Memory B cell (primary cell): ENCODE results near the gene TCF7.
A peak's percentile ranks its signal among the peaks of the same experiment; 100 is the strongest.
"Not testable (repeated sequence)": the region's sequence is repeated elsewhere in the genome, so short reads cannot be mapped to it uniquely, and the experiment has no call there.

Experiments used
- ATAC-seq: fragments of 150-1000 bp; cut with Tn5 transposase; 2 replicates; pipeline ENCODE4 v1.10.0; 2021; ENCODE audit warnings: low read depth, mild to moderate bottlenecking, moderate library complexity
- DNase-seq, 2 donors: peaks; one replicate each; pipeline ENCODE4 v3.0.0; 2022; ENCODE audit warnings: low spot score in 2 of 2
- H3K27ac Mint-ChIP-seq: one replicate; pipeline ENCODE4 v1.8.0; 2022; ENCODE audit warnings: mild to moderate bottlenecking, moderate library complexity, mixed read lengths
- H3K27me3 Mint-ChIP-seq: one replicate; pipeline ENCODE4 v1.8.0; 2022; ENCODE audit warnings: mixed read lengths
- H3K36me3 Mint-ChIP-seq: one replicate; pipeline ENCODE4 v1.8.0; 2022; ENCODE audit warnings: mild to moderate bottlenecking, mixed read lengths
- H3K4me1 Mint-ChIP-seq: one replicate; pipeline ENCODE4 v1.8.0; 2022; ENCODE audit warnings: mixed read lengths
- H3K4me3 Mint-ChIP-seq: one replicate; pipeline ENCODE4 v1.8.0; 2022; ENCODE audit warnings: mild to moderate bottlenecking, moderate library complexity, mixed read lengths
- H3K9me3 Mint-ChIP-seq: one replicate; pipeline ENCODE4 v1.8.0; 2022; ENCODE audit warnings: mixed read lengths

The TCF7 gene

DNA sequence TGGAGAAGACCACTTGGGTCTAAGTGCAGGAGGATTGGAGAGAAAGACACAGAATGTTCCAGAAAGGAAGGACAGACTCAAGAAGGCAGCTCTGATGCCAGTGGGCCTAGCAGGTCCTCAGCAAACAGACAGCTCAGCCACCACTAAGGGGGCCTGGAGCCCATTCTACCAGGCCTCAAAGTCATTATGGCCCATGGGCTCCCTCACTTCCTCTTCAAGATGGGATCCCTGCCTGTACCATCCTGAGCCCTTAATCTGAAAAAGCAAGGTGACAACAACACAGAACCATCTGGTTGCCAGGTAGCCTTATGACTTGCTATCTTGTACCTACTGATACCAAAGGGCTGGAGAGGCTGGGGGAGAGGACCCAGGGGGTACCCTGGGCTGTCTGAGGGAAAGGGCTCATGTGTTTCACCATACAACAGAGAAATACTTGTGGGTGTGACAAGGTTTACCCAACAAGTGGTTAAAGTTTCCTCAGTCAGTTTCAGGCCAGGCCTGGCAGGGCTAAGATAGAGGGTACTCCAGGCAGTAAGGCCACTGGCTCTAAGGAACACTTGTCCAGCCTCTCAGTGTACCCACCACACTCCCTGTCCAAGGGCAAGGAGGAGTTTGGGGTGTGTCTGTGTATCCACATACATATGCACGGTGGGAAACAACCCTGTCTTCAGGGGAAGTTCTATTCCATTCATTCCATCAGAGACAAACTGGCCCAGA lies 30.7 kb downstream of the TCF7 start:
- peaks cover 19% of the 10 kb centered on the region for H3K4me1 Mint-ChIP-seq
- peak overlapping the region; percentile 60 for H3K27ac Mint-ChIP-seq
- no peaks in the 10 kb centered on the region for H3K27me3 Mint-ChIP-seq
- DNase-seq (no peak), ATAC-seq (no peak)
- peaks cover 15% of the 10 kb centered on the region for H3K36me3 Mint-ChIP-seq
- H3K4me3 Mint-ChIP-seq = no peak overlapping the region
- H3K9me3 Mint-ChIP-seq = no peaks in the 10 kb centered on the region

DNA sequence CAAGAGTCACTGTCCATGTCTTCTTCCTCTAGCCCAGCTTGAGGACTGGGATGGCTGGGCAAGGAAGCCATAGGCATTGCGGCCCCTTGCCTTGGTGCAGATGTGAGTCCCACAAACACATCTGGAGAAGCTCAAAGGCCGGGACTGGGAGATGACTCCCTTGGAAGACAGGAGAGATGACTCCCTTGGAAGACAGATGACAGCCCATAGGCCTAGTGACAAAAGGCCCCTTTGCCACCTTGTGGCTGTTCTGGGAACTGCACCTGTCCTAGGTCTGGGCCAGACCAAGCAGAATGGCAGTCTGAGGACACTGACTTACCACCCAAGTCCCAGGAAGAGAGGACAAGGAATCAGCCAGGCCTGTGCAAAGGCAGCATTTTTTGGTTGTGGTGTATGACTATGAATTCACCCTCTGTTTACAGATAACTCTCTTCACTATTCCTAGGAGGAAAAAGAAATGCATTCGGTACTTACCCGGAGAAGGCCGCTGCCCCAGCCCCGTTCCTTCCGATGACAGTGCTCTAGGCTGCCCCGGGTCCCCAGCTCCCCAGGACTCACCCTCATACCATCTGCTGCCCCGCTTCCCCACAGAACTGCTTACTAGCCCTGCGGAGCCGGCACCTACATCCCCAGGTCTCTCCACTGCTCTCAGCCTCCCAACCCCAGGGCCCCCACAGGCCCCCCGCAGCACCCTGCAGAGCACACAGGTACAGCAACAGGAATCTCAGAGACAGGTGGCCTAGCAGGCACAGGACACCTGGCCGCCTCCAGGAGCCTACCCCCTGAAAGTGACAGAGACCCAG lies 31.5 kb downstream of the TCF7 start:
- peak; percentile 84 for ATAC-seq
- Mint-ChIP-seq H3K27me3 (no peaks in the 10 kb centered on the region), H3K4me1 (peaks cover 12% of the 10 kb centered on the region), H3K27ac (peak overlapping the region; percentile 60), H3K9me3 (no peaks in the 10 kb centered on the region), H3K36me3 (peaks cover 15% of the 10 kb centered on the region), H3K4me3 (no peak overlapping the region)
- peak; percentile 86 to 89 for DNase-seq

DNA sequence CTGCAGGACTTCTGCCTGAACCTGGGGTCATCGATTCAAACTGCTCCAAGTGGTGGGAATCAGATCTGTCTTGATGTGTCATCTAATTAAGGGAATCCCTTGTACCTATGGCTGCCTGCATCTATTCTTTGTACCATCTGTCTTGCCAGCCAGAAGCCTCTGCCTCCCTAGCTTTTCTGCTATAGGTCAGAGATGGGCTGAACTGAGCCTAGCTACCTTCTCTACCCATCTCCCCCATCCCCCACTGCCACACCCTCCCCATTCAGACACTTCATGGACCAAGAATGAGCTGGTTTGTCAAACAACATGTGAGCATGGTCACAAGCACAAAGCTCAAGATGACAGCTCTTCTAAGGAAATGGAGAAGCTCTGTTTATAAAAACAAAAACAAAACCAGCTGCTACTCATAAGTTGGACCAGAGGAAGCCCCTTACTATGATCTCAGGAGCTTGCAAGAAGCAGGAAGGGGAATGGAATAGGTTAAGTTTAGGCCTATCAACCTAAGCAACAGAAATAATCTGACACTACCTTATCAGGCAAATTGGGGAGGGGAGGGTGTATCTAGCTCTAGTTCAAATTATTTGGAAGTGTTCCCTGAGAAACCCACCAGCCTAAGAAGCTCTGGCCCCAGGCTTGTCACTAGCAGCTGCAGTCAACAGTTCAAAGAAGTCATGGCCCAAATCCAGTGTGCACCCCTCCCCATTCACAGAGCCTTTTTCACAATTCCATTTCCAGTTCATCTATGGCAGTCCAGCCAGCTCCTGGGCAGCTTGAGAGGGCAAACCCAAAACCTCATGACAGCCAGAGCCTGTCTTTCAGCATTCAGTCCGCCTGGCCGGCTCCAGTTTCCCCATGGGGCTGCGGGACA lies 32.4 kb downstream of the TCF7 start:
- Mint-ChIP-seq H3K27me3 (no peaks in the 10 kb centered on the region), H3K9me3 (no peaks in the 10 kb centered on the region), H3K27ac (peak overlapping the region; percentile 73), H3K4me1 (peaks cover 12% of the 10 kb centered on the region), H3K36me3 (peaks cover 15% of the 10 kb centered on the region), H3K4me3 (no peak overlapping the region)
- no peak for ATAC-seq
- no peak for DNase-seq

DNA sequence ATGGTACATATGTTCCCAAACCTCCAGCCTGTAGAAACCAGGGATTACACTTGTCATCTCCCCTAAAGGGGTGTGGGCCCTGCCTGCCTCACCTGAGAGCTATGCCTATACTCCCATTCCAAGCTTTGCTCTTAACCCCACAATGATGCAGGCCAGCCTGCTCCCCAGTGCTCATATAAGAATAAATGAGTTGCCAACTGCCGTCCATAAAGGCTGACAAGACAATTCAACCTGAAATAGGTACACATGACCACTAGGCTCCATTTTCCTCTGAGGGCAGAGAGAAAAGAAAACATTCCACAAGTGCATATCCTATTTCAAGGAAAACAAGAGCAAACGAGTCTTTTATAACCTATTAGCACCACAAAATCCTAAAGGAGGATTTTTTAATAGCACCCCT lies 33.8 kb downstream of the TCF7 start:
- peaks cover 14% of the 10 kb centered on the region for H3K4me1 Mint-ChIP-seq
- no peak for ATAC-seq
- no peaks in the 10 kb centered on the region for H3K27me3 Mint-ChIP-seq
- H3K36me3 Mint-ChIP-seq = peaks cover 22% of the 10 kb centered on the region
- H3K9me3 Mint-ChIP-seq = no peaks in the 10 kb centered on the region
- no peak for DNase-seq
- H3K27ac Mint-ChIP-seq = no peak overlapping the region
- H3K4me3 Mint-ChIP-seq = no peak overlapping the region

DNA sequence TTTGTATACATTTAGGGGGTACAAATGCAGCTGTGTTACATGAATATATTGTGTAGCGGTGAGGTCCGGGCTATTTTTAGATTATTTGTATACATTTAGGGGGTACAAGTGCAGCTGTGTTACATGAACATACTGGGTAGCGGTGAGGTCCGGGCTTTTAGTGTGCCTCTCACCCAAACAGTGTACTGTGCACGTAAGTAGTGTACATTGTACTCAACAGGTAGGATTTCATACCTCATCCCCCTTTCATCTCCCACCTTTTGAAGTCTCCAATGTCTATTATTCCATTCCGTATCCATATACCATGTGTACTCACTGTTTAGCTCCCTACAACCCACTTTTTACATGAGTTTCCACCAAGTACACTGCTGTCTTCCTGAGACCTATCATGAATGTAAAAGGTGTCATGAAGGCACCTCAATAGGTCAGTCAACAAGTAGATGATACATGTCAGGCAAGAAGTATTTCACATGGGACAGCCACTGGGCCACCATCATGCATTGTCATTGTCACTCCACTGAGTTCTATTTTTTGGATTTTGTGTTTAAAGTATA lies 34.6 kb downstream of the TCF7 start:
- H3K4me1 Mint-ChIP-seq = peaks cover 14% of the 10 kb centered on the region
- H3K9me3 Mint-ChIP-seq = no peaks in the 10 kb centered on the region
- DNase-seq (no peak), ATAC-seq (no peak)
- H3K36me3 Mint-ChIP-seq = peaks cover 22% of the 10 kb centered on the region
- no peak overlapping the region for H3K4me3 Mint-ChIP-seq
- no peaks in the 10 kb centered on the region for H3K27me3 Mint-ChIP-seq
- H3K27ac Mint-ChIP-seq = no peak overlapping the region

DNA sequence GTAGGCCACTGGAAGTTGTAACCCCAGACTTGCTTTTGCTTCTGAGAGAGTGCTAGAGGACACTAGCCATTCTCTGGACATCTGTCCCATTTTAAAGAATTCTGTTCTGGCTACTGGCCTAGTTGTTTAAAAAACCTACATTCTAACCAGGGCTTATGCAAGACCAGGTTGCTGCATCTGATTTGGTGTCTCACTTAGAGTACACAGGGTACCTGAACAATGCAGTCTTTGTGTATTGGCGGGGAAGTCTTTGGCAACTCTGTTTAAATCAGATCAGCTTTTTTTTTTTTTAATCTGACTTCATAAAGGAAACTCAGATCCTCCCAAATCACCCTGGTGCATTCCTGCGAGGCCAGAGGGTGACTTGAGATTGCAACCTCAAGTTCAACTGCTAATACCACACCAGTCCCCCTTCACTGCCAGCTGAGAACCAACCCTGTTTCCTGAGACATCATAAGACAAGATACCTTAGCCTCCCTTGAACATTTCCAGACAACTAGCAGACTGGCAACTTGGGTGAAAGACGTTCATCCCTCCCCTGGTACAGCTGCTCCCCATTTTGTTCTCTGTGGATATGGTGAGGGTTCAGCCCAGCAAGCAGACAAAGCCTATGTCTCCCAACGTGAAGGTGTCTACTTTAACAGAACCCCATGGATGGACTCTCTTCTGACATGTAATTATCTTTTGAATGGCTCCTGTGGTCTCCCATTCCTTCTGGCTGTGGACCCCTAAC lies 35.3 kb downstream of the TCF7 start:
- peak overlapping the region; percentile 64 for H3K27ac Mint-ChIP-seq
- ATAC-seq (no peak), DNase-seq (no peak)
- H3K9me3 Mint-ChIP-seq = no peaks in the 10 kb centered on the region
- H3K36me3 Mint-ChIP-seq = peaks cover 22% of the 10 kb centered on the region
- H3K4me1 Mint-ChIP-seq = peaks cover 12% of the 10 kb centered on the region
- H3K27me3 Mint-ChIP-seq = no peaks in the 10 kb centered on the region
- no peak overlapping the region for H3K4me3 Mint-ChIP-seq

DNA sequence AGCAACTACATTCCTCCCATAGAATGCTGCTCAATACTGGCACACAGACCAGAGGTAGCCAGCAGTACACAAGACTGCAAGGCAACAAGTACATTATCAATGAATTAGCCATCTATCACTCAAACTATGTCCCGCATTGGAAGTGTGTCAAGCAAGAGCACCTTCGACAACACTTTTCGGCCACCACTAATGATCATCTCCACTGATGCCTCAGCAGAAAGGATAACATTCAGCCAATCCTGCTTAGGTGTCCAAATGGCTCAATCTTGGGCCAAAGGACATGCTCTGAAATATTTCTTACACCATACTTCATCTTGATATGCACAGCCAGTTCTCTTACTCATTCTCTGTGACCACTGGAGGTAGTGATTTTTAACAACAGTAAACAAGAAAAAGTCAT lies 37.2 kb downstream of the TCF7 start:
- peaks cover 33% of the 10 kb centered on the region for H3K36me3 Mint-ChIP-seq
- peak overlapping the region; percentile 70 for H3K27ac Mint-ChIP-seq
- no peak for ATAC-seq
- H3K4me3 Mint-ChIP-seq = no peak overlapping the region
- DNase-seq = no peak
- no peaks in the 10 kb centered on the region for H3K27me3 Mint-ChIP-seq
- H3K4me1 Mint-ChIP-seq = peaks cover 10% of the 10 kb centered on the region
- no peaks in the 10 kb centered on the region for H3K9me3 Mint-ChIP-seq

DNA sequence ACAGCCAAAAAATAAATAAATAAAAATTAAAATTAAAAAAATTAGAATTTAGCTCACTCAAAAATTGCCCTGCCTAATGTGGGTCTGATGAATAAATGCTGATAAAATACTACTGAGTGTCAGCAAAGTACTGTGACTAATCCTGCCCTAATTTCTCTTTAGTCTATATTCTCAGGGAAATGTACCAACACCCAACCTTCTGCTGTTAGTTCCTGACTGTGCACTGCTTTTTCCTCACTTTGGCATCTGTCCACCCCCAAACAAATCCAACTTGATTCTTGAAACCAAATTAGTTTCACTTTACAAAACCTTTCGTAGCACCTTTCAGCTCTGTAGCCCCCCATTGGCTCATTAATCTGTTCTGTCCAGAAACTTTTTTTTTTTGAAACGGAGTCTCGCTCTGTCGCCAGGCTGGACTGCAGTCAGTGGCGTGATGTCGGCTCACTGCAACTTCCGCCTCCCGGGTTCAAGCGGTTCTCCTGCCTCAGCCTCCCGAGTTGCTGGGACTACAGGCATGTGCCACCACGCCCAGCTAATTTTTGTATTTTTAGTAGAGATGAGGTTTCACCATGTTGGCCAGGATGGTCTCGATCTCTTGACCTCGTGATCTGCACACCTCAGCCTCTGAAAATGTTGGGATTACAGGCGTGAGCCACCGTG lies 37.8 kb downstream of the TCF7 start:
- H3K27me3 Mint-ChIP-seq, H3K4me1 Mint-ChIP-seq, H3K9me3 Mint-ChIP-seq, H3K4me3 Mint-ChIP-seq, ATAC-seq, DNase-seq: not testable (repeated sequence)
- H3K27ac Mint-ChIP-seq = peak overlapping the region; percentile 70
- peaks cover 32% of the 10 kb centered on the region for H3K36me3 Mint-ChIP-seq

DNA sequence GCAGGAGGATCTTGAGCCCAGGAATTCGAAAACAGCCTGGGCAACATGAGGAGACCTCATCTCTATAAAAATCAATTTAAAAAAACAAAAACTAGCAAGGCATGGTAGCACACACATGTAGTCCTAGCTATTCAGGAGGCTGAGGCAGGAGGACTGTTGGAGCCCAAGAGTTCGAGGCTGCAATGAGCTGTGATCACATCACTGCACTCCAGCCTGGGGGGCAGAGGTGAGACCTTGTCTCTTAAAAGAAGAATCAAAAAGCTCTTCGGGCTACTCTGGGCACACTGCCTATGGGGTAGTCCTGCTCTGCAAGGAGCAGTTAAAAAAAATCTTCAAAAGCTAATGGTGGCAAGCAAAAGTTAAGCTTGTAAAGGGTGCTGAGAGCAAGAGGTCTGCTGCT lies 38.8 kb downstream of the TCF7 start:
- Mint-ChIP-seq H3K9me3 (no peaks in the 10 kb centered on the region), H3K27me3 (no peaks in the 10 kb centered on the region), H3K36me3 (peaks cover 36% of the 10 kb centered on the region), H3K4me1 (peaks cover 10% of the 10 kb centered on the region), H3K27ac (no peak overlapping the region), H3K4me3 (no peak overlapping the region)
- no peak for ATAC-seq
- DNase-seq = no peak

DNA sequence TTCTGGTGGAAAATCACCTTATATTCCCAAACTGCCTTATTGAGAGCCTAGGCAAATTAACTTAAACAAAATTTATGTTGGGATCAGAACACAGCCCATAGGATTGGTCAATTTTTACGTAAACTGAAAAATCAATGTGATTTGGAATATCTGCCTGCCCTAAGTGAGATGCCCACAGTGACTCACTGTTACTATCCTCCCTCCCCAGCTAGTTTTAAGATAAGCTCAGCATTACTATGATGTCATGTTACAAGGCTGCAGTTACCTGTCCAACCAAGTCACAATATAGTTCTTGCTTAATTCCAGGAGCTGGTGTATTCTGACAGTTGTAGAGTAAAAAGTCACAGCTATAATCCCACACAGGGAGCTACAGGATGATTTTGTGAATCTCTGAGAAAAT lies 39.2 kb downstream of the TCF7 start:
- Mint-ChIP-seq H3K4me1 (peaks cover 10% of the 10 kb centered on the region), H3K27me3 (no peaks in the 10 kb centered on the region), H3K9me3 (no peaks in the 10 kb centered on the region), H3K27ac (no peak overlapping the region), H3K36me3 (peaks cover 38% of the 10 kb centered on the region), H3K4me3 (no peak overlapping the region)
- no peak for ATAC-seq
- DNase-seq = no peak

DNA sequence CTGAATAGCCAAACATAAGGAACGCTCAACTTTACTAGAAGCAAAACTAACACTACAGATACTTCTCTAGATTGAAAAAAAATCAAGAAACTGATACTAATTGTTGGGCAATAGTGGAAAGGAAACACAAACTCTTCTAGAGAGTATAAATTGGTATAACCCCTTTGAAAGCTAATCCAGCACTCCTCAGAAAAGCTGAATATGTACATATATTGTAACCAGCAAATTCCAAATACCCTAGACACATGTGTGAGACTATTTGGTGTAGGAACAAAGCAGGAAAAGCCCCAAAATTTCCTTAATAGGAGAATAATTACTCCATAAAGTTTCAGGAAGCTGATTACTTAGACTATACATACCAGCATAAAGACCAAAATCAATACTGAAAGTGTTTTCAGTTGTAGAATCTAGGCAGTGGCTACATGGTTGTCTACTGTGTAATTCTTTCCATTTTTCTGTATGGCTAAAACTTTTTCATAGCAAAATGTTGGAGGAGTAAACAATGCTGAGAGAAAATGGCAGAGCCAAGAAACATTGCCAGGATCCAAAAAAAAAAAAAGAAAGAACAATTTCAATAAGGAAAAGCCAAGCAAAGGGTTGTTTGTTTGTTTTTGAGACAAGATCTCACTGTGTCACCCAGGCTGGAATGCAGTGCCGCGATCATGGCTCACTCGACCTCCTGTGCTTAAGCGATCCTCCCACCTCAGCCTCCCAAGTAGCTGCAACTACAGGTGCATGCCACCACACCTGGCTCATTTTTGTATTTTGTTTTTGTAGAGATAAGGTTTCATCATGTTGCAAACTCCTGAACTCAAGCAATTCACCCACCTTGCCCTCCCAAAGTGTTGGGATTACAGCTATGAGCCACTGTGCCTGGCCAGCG lies 47.3 kb downstream of the TCF7 start:
- H3K9me3 Mint-ChIP-seq = no peaks in the 10 kb centered on the region
- H3K36me3 Mint-ChIP-seq = peaks cover 39% of the 10 kb centered on the region
- H3K4me1 Mint-ChIP-seq = peaks cover 3% of the 10 kb centered on the region
- no peak overlapping the region for H3K27ac Mint-ChIP-seq
- H3K27me3 Mint-ChIP-seq = no peaks in the 10 kb centered on the region
- no peak for DNase-seq
- H3K4me3 Mint-ChIP-seq = no peak overlapping the region
- ATAC-seq = no peak

DNA sequence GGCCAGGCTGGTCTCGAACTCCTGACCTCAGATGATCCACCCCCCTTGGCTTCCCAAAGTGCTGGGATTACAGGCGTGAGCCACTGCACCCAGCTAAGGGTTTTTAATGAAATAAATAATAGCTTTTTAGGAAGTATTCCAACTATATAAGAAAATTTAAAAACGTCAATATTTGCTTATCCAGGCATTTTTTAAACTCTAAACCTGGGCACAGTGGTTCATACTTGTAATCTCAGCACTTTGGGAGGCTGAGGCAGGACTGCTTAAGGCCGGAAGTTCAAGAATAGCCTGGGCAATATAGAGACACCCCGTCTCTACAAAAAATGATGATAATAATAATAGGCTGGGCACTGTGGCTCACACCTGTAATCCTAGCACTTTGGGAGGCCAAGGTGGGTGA lies 48.1 kb downstream of the TCF7 start:
- Mint-ChIP-seq H3K4me3 (no peak overlapping the region), H3K4me1 (peaks cover 3% of the 10 kb centered on the region), H3K36me3 (peaks cover 39% of the 10 kb centered on the region), H3K27ac (no peak overlapping the region), H3K27me3 (no peaks in the 10 kb centered on the region), H3K9me3 (no peaks in the 10 kb centered on the region)
- no peak for ATAC-seq
- no peak for DNase-seq
